H1 (cell line): Measurements from ENCODE around the gene SORD. TPM values are rescaled to one million over a fixed set of nuclear protein-coding genes. Genes with fewer than 3 reads are reported as not detected.
"Not testable (repeated sequence)": the region's sequence is repeated elsewhere in the genome, so short reads cannot be mapped to it uniquely, and the experiment has no call there.

ENCODE experiments used
- CTCF ChIA-PET: fragments of 300-600 bp; sonication (Branson Sonifier 250); formaldehyde crosslinking; loops from one replicate; lab custom pipeline; 2021; ENCODE audit not compliant: partially characterized antibody; lab: Charles Lee
- POLR2A ChIA-PET: fragments of 300-600 bp; sonication (Branson Sonifier 250); formaldehyde crosslinking; loops from one replicate; lab custom pipeline; 2021; ENCODE audit warnings: inconsistent platforms; ENCODE audit not compliant: partially characterized antibody; lab: Charles Lee
- DNase-seq, 2 experiments: peaks; one replicate each; pipeline versions ENCODE4 v3.0.0 to v3.0.0-alpha.2; 2010 to 2022; ENCODE audit warnings: low spot score in 2 of 2, low read depth in 1 of 2, mixed read lengths in 1 of 2
- FAIRE-seq: peaks from 2 replicates; lab custom pipeline; 2011; peaks lifted over from hg19 to GRCh38; lab: Jason Lieb, UNC
- H2AFZ ChIP-seq: 2 replicates; pipeline ENCODE4 v1.8.1; 2012; ENCODE audit warnings: low read length, inconsistent platforms
- H2AK5ac ChIP-seq: 2 replicates; pipeline ENCODE4 v1.6.1; 2013; ENCODE audit warnings: low read depth, low read length
- H2BK120ac ChIP-seq: replicated peaks from 2 replicates; pipeline ENCODE3; 2013; ENCODE audit warnings: low read depth, low read length, inconsistent platforms
- H2BK12ac ChIP-seq: 2 replicates; pipeline ENCODE4 v1.6.1; 2013; ENCODE audit warnings: low read depth, low read length
- H2BK15ac ChIP-seq: 2 replicates; pipeline ENCODE4 v1.6.1; 2013; ENCODE audit warnings: low read length
- H2BK20ac ChIP-seq: 2 replicates; pipeline ENCODE4 v1.6.1; 2013; ENCODE audit warnings: low read length
- H2BK5ac ChIP-seq: 2 replicates; pipeline ENCODE4 v1.6.1; 2013; ENCODE audit warnings: low read depth, low read length
- H3K14ac ChIP-seq: 2 replicates; pipeline ENCODE4 v1.6.1; 2013; ENCODE audit warnings: inconsistent platforms; ENCODE audit not compliant: insufficient read length
- H3K18ac ChIP-seq: 2 replicates; pipeline ENCODE4 v1.6.1; 2013; ENCODE audit warnings: low read length; ENCODE audit errors: extremely low read depth
- H3K23ac ChIP-seq: 2 replicates; pipeline ENCODE4 v1.6.1; 2013; ENCODE audit warnings: inconsistent platforms; ENCODE audit not compliant: insufficient read length
- H3K23me2 ChIP-seq: 2 replicates; pipeline ENCODE4 v1.6.1; 2013; ENCODE audit warnings: low read depth, low read length
- H3K27ac ChIP-seq: 2 replicates; pipeline ENCODE4 v1.6.1; 2011; ENCODE audit warnings: low read depth, low read length, inconsistent platforms
- H3K27me3 ChIP-seq, 4 experiments: replicated peaks in 1 of 4; 1 replicate in 1 of 4; 2 replicates in 3 of 4; pipeline versions ENCODE4 v1.6.1 to v1.8.1; 2011 to 2013; ENCODE audit warnings: low read length in 3 of 4, mild to moderate bottlenecking in 3 of 4, inconsistent platforms in 2 of 4, mixed read lengths in 2 of 4, moderate library complexity in 1 of 4; ENCODE audit not compliant: control insufficient read depth in 3 of 4, insufficient read depth in 3 of 4; ENCODE audit errors: extremely low read depth in 1 of 4
- H3K36me3 ChIP-seq, 4 experiments: 2 replicates each; pipeline versions ENCODE4 v1.6.1 to v1.8.1; 2011 to 2013; ENCODE audit warnings: mild to moderate bottlenecking in 4 of 4, low read length in 3 of 4, moderate library complexity in 2 of 4, control low read depth in 1 of 4, inconsistent platforms in 1 of 4; ENCODE audit not compliant: insufficient read depth in 4 of 4, control insufficient read depth in 2 of 4
- H3K4ac ChIP-seq: replicated peaks from 2 replicates; pipeline ENCODE3; 2013; ENCODE audit warnings: low read length, low read depth, mixed read lengths, inconsistent platforms; ENCODE audit not compliant: insufficient read length
- H3K4me1 ChIP-seq, 4 experiments: replicated peaks in 1 of 4; 1 replicate in 1 of 4; 2 replicates in 3 of 4; pipeline versions ENCODE4 v1.6.1 to v1.8.1; 2011 to 2013; ENCODE audit warnings: low read length in 3 of 4, inconsistent platforms in 2 of 4, mixed read lengths in 1 of 4; ENCODE audit not compliant: insufficient read depth in 4 of 4, control insufficient read depth in 3 of 4
- H3K4me2 ChIP-seq, 2 experiments: 2 replicates each; pipeline versions ENCODE4 v1.6.1 to v1.8.1; 2011 to 2013; ENCODE audit warnings: low read depth in 2 of 2, low read length in 2 of 2, control low read depth in 1 of 2, inconsistent platforms in 1 of 2, mild to moderate bottlenecking in 1 of 2; ENCODE audit not compliant: insufficient read depth in 1 of 2
- H3K4me3 ChIP-seq, 4 experiments: fragments of 200-600, 300-600 bp in 1 of 4; sonication (generic), shearing (Covaris generic), sonication (Bioruptor Twin) in 1 of 4; 2 replicates each; pipeline versions ENCODE4 v1.5.1 to v1.8.1; 2011 to 2016; ENCODE audit warnings: low read length in 4 of 4, low read depth in 3 of 4, control low read depth in 2 of 4, inconsistent platforms in 2 of 4, mild to moderate bottlenecking in 2 of 4, mixed read lengths in 1 of 4, moderate library complexity in 1 of 4; ENCODE audit not compliant: insufficient read depth in 2 of 4; ENCODE audit errors: extremely low read depth in 1 of 4
- H3K56ac ChIP-seq: replicated peaks from 2 replicates; pipeline ENCODE3; 2013; ENCODE audit warnings: low read depth, mild to moderate bottlenecking, mixed read lengths, low read length, inconsistent platforms; ENCODE audit not compliant: insufficient read length
- H3K79me1 ChIP-seq: 2 replicates; pipeline ENCODE4 v1.6.1; 2013; ENCODE audit warnings: low read depth, low read length, control low read depth
- H3K79me2 ChIP-seq, 2 experiments: 2 replicates each; pipeline versions ENCODE4 v1.6.1 to v1.8.1; 2012 to 2013; ENCODE audit warnings: low read length in 2 of 2, mild to moderate bottlenecking in 2 of 2, inconsistent platforms in 1 of 2; ENCODE audit not compliant: insufficient read depth in 2 of 2, control insufficient read depth in 1 of 2
- H3K9ac ChIP-seq, 4 experiments: replicated peaks in 1 of 4; 1 replicate in 1 of 4; 2 replicates in 3 of 4; pipeline versions ENCODE4 v1.6.1 to v1.8.1; 2011 to 2013; ENCODE audit warnings: low read depth in 3 of 4, low read length in 3 of 4, control low read depth in 2 of 4, mild to moderate bottlenecking in 2 of 4, moderate library complexity in 2 of 4, inconsistent platforms in 1 of 4; ENCODE audit errors: extremely low read depth in 1 of 4
- H3K9me3 ChIP-seq, 2 experiments: 2 replicates each; pipeline versions ENCODE4 v1.6.1 to v1.8.1; 2012 to 2013; ENCODE audit warnings: mild to moderate bottlenecking in 2 of 2, moderate library complexity in 2 of 2, control low read depth in 1 of 2, inconsistent platforms in 1 of 2, low read depth in 1 of 2, low read length in 1 of 2, mixed read lengths in 1 of 2; ENCODE audit not compliant: insufficient read depth in 2 of 2
- H4K20me1 ChIP-seq, 2 experiments: replicated peaks in 1 of 2; 2 replicates each; pipeline versions ENCODE3 to v1.8.1; 2011 to 2013; ENCODE audit warnings: inconsistent platforms in 2 of 2, low read length in 2 of 2, mild to moderate bottlenecking in 1 of 2; ENCODE audit not compliant: insufficient read depth in 2 of 2, control insufficient read depth in 1 of 2
- H4K5ac ChIP-seq: 2 replicates; pipeline ENCODE4 v1.6.1; 2013; ENCODE audit warnings: low read length, low read depth, mixed read lengths, inconsistent platforms; ENCODE audit not compliant: insufficient read length
- H4K8ac ChIP-seq: 2 replicates; pipeline ENCODE4 v1.8.0; 2013; ENCODE audit warnings: mild to moderate bottlenecking, moderate library complexity, low read length, inconsistent platforms; ENCODE audit not compliant: insufficient read depth; ENCODE audit errors: extremely low read depth
- H4K91ac ChIP-seq: replicated peaks from 2 replicates; pipeline ENCODE3; 2013; ENCODE audit warnings: low read length, mixed read lengths, inconsistent platforms; ENCODE audit not compliant: insufficient read length
- BRCA1 ChIP-seq: IDR thresholded peaks from 2 replicates; pipeline ENCODE4 v1.6.1; 2012; ENCODE audit warnings: low read depth, low read length, improper control_type of control experiment
- GTF2F1 ChIP-seq: IDR thresholded peaks from 2 replicates; pipeline ENCODE4 v1.6.1; 2012; ENCODE audit warnings: low read depth, low read length, improper control_type of control experiment, borderline replicate concordance
- KDM5A ChIP-seq: fragments of 200-600 bp; IDR thresholded peaks from 2 replicates; pipeline ENCODE4 v1.7.1; 2012; ENCODE audit warnings: mild to moderate bottlenecking, low read length, inconsistent platforms, mixed read lengths
- POLR2A ChIP-seq, 2 experiments: IDR thresholded peaks; 1 replicate in 1 of 2; 2 replicates in 1 of 2; pipeline ENCODE4 v1.6.1; 2011; ENCODE audit warnings: low read depth in 2 of 2, low read length in 2 of 2, mild to moderate bottlenecking in 2 of 2; ENCODE audit errors: control extremely low read depth in 1 of 2
- SAP30 ChIP-seq: fragments of 300-600 bp; sonication (generic); IDR thresholded peaks from 2 replicates; pipeline ENCODE4 v1.7.1; 2012; ENCODE audit warnings: low read length, moderate library complexity, mild to moderate bottlenecking, inconsistent platforms; ENCODE audit not compliant: insufficient read depth, insufficient replicate concordance
- SP4 ChIP-seq: IDR thresholded peaks from 2 replicates; pipeline ENCODE4 v1.6.1; 2012; ENCODE audit warnings: low read length, inconsistent platforms
- TAF1 ChIP-seq: IDR thresholded peaks from 2 replicates; pipeline ENCODE4 v1.6.1; 2011; ENCODE audit warnings: mild to moderate bottlenecking, low read depth, low read length
- WGBS, 2 experiments: shearing (Covaris generic) in 1 of 2; methylation state at CpG; one replicate each; pipeline versions ENCODE4 v1.1.6 to v1.1.7; 2013 to 2015; ENCODE audit warnings: low lambda C conversion rate in 2 of 2, mixed read lengths in 2 of 2, inconsistent platforms in 1 of 2, low coverage in 1 of 2, missing lambda C conversion rate in 1 of 2; ENCODE audit not compliant: insufficient replicate concordance in 2 of 2, insufficient coverage in 1 of 2, insufficient read length in 1 of 2; ENCODE audit errors: extremely low coverage in 1 of 2, missing lambda C conversion rate in 1 of 2; 5-methylcytosine and 5-hydroxymethylcytosine counted together
- polyA plus RNA-seq, 7 experiments: library from polyadenylated mRNA; depleted of rRNA in 3 of 7; stranded (reverse) in 5 of 7; unstranded in 2 of 7; fragments of >200 nt in 5 of 7; fragments of 200-250 nt in 2 of 7; gene quantifications; 1 replicate in 5 of 7; 2 replicates in 1 of 7; 4 replicates in 1 of 7; pipeline versions ENCODE4 v1.2.1 to v1.2.3, GENCODE V29; 2011 to 2013; ENCODE audit warnings: missing spikeins in 2 of 7, mixed read lengths in 2 of 7
- total RNA-seq: library from RNA; stranded (reverse); fragmentation: NEBNext Ultra II Directional; extraction: Animal tissue kit (Norgen Biotek cat#: 25700); gene quantifications from 2 replicates; pipeline ENCODE4 v1.2.1, GENCODE V29; 2021
- TF ChIP-seq, protein P1 (sequence below): IDR thresholded peaks from 2 replicates; pipeline ENCODE4 v1.6.1; 2011; ENCODE audit warnings: low read length, improper control_type of control experiment

The SORD gene
- total and polyA plus RNA-seq, 2 of the 8 experiments (the other 6 are each of a cell fraction or from before 2014, with no cell fraction given), result 52.6 to 75.8 TPM

DNA sequence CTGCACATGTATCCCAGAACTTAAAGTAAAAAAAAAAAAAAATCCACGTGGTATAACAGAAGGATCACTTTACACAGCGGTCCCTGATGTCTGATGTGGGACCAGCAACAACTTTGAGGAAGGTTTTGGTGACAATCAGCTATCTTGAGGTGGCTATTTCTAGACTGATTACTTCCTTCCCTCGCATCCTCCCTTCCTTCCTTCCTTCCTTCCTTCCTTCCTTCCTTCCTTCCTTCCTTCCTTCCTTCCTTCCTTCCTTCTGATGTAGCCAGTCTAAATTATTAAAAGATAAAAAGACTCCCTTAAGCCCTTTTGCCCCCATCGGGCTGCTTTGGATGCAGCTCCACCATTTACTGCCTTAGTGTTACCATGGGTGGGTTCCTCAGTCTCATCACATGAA, 14.9 kb downstream of the SORD start (continued):
- TF ChIP-seq, protein P1, sequence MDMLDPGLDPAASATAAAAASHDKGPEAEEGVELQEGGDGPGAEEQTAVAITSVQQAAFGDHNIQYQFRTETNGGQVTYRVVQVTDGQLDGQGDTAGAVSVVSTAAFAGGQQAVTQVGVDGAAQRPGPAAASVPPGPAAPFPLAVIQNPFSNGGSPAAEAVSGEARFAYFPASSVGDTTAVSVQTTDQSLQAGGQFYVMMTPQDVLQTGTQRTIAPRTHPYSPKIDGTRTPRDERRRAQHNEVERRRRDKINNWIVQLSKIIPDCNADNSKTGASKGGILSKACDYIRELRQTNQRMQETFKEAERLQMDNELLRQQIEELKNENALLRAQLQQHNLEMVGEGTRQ, result no peak
- TF ChIP-seq KDM5A (no peak), SAP30 (no peak), TAF1 (no peak), BRCA1 (no peak), GTF2F1 (no peak), POLR2A (IDR thresholded peaks at IDR 0.05; ENCODE audit: control extremely low read depth in 1 of 2, low read depth in 2 of 2, low read length in 2 of 2) (no peak), SP4 (no peak)

DNA sequence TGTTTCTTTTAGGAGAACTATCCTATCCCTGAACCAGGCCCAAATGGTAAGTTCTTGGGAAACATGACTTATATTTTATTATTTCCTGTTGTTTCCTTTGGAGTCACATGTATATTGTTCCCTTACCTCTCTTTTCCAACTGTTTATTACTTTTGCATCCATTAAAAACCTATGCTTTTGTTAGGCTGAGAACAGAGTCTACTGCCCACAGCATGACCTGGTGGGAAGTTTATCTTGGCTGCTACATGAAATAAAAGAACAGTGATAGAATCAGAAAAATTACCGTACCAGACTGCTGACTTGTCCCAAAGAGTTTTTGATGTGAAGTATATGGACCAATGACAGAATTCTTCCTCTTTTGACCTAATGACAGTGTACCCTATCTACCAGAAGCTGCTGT, 17.4 kb downstream of the SORD start:
- not testable (repeated sequence) for FAIRE-seq

More for the DNA sequence above, 17.4 kb downstream of the SORD start:
- H4K91ac ChIP-seq, H3K4me1 ChIP-seq, CTCF ChIA-PET, H3K9ac ChIP-seq, H3K14ac ChIP-seq, H2BK12ac ChIP-seq, H3K4me2 ChIP-seq, H3K56ac ChIP-seq, H3K23me2 ChIP-seq, POLR2A ChIA-PET, H4K20me1 ChIP-seq, H3K79me1 ChIP-seq, H3K4me3 ChIP-seq, H2AK5ac ChIP-seq, H3K27ac ChIP-seq, H2AFZ ChIP-seq, H3K79me2 ChIP-seq, H3K27me3 ChIP-seq, H2BK15ac ChIP-seq, H2BK120ac ChIP-seq, H3K9me3 ChIP-seq, DNase-seq, H2BK20ac ChIP-seq, H3K36me3 ChIP-seq, H3K18ac ChIP-seq, H4K5ac ChIP-seq, H4K8ac ChIP-seq, H3K23ac ChIP-seq, H3K4ac ChIP-seq, H2BK5ac ChIP-seq: not testable (repeated sequence)
- 92% methylated on average over 1 of the region's 1 CpG; no CpG with 5 or more reads in 1 of the 2 experiments for WGBS, 2 experiments
